Liver (tissue), 3 donors: Measurements from ENCODE around the gene C2CD2.

ENCODE experiments used
- EGR1 ChIP-seq, 2 donors: IDR thresholded peaks; 2 replicates each; pipeline ENCODE4 v1.6.1; 2016 to 2018; ENCODE audit warnings: antibody characterized with exemption in 2 of 2, low read depth in 2 of 2
- FOXA1 ChIP-seq: IDR thresholded peaks from 2 replicates; pipeline ENCODE4 v1.6.1; 2016; ENCODE audit warnings: antibody characterized with exemption
- FOXA2 ChIP-seq: IDR thresholded peaks from 2 replicates; pipeline ENCODE4 v1.6.1; 2016; ENCODE audit warnings: antibody characterized with exemption
- GABPA ChIP-seq, 2 donors: IDR thresholded peaks in 1 of 2; conservative IDR thresholded peaks in 1 of 2; 2 replicates each; pipeline ENCODE4 v1.6.1; 2016; ENCODE audit warnings: antibody characterized with exemption in 2 of 2, mild to moderate bottlenecking in 1 of 2, moderate library complexity in 1 of 2
- HNF4G ChIP-seq: IDR thresholded peaks from 2 replicates; pipeline ENCODE4 v1.6.1; 2016; ENCODE audit warnings: antibody characterized with exemption
- NR2F2 ChIP-seq: IDR thresholded peaks from 2 replicates; pipeline ENCODE4 v1.6.1; 2016; ENCODE audit warnings: antibody characterized with exemption
- RAD21 ChIP-seq, 2 donors: IDR thresholded peaks; 2 replicates each; pipeline ENCODE4 v1.6.1; 2016; ENCODE audit warnings: antibody characterized with exemption in 2 of 2, mild to moderate bottlenecking in 2 of 2
- SP1 ChIP-seq: IDR thresholded peaks from 2 replicates; pipeline ENCODE4 v1.6.1; 2018; ENCODE audit warnings: antibody characterized with exemption, mild to moderate bottlenecking
- TAF1 ChIP-seq: conservative IDR thresholded peaks from 2 replicates; pipeline ENCODE4 v1.6.1; 2016; ENCODE audit warnings: antibody characterized with exemption, mild to moderate bottlenecking
- TF ChIP-seq, protein P1 (sequence below): fragments of 150-350 bp; IDR thresholded peaks from 2 replicates; pipeline ENCODE4 v1.5.1; 2017; ENCODE audit warnings: improper control_type of control experiment, low read depth, low read length; ENCODE audit not compliant: missing input control
- TF ChIP-seq, protein P2 (sequence below): IDR thresholded peaks from 2 replicates; pipeline ENCODE4 v1.6.1; 2016; ENCODE audit warnings: antibody characterized with exemption
- TF ChIP-seq, protein P3 (sequence below): IDR thresholded peaks from 2 replicates; pipeline ENCODE4 v1.6.1; 2016; ENCODE audit warnings: antibody characterized with exemption
- TF ChIP-seq, protein P4 (sequence below): IDR thresholded peaks from 2 replicates; pipeline ENCODE4 v1.6.1; 2016; ENCODE audit warnings: antibody characterized with exemption, mild to moderate bottlenecking
- TF ChIP-seq, protein P5 (sequence below): IDR thresholded peaks from 2 replicates; pipeline ENCODE4 v1.6.1; 2016; ENCODE audit warnings: antibody characterized with exemption
- donor health status: healthy.
- donor health status: healthy.

DNA sequence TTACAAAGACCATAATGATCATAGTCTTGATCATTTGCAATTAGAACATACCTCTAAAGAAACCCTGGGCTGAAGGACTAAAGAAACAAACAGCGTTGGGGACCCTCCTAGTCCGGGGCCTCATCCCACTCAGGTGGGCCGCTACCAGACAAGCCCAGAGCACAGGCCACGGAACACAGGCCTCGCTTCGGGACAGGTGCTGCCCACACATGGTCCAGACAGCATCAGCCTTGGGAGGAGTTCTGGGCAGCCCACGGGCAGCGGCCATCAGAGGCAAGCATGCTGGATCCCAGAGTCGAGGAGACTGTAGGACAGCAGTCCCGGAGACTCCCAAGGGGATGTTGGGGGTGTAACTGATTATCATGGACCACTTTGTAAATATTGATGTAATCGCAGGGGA lies 4.9 kb downstream of the C2CD2 start:
- TF ChIP-seq, protein P1, sequence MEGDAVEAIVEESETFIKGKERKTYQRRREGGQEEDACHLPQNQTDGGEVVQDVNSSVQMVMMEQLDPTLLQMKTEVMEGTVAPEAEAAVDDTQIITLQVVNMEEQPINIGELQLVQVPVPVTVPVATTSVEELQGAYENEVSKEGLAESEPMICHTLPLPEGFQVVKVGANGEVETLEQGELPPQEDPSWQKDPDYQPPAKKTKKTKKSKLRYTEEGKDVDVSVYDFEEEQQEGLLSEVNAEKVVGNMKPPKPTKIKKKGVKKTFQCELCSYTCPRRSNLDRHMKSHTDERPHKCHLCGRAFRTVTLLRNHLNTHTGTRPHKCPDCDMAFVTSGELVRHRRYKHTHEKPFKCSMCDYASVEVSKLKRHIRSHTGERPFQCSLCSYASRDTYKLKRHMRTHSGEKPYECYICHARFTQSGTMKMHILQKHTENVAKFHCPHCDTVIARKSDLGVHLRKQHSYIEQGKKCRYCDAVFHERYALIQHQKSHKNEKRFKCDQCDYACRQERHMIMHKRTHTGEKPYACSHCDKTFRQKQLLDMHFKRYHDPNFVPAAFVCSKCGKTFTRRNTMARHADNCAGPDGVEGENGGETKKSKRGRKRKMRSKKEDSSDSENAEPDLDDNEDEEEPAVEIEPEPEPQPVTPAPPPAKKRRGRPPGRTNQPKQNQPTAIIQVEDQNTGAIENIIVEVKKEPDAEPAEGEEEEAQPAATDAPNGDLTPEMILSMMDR = no peak
- no peak for TF ChIP-seq TAF1
- TF ChIP-seq GABPA (IDR thresholded peaks at IDR 0.05 in 1 of 2, conservative IDR thresholded peaks at IDR 0.05 in 1 of 2) = no peak
- no peak for TF ChIP-seq EGR1 (IDR thresholded peaks at IDR 0.05; ENCODE audit: low read depth in 2 of 2)
- no peak for TF ChIP-seq RAD21 (IDR thresholded peaks at IDR 0.05)
- TF ChIP-seq, protein P2, sequence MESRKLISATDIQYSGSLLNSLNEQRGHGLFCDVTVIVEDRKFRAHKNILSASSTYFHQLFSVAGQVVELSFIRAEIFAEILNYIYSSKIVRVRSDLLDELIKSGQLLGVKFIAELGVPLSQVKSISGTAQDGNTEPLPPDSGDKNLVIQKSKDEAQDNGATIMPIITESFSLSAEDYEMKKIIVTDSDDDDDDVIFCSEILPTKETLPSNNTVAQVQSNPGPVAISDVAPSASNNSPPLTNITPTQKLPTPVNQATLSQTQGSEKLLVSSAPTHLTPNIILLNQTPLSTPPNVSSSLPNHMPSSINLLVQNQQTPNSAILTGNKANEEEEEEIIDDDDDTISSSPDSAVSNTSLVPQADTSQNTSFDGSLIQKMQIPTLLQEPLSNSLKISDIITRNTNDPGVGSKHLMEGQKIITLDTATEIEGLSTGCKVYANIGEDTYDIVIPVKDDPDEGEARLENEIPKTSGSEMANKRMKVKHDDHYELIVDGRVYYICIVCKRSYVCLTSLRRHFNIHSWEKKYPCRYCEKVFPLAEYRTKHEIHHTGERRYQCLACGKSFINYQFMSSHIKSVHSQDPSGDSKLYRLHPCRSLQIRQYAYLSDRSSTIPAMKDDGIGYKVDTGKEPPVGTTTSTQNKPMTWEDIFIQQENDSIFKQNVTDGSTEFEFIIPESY = no peak
- TF ChIP-seq, protein P3, sequence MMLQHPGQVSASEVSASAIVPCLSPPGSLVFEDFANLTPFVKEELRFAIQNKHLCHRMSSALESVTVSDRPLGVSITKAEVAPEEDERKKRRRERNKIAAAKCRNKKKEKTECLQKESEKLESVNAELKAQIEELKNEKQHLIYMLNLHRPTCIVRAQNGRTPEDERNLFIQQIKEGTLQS = no peak
- TF ChIP-seq, protein P4, sequence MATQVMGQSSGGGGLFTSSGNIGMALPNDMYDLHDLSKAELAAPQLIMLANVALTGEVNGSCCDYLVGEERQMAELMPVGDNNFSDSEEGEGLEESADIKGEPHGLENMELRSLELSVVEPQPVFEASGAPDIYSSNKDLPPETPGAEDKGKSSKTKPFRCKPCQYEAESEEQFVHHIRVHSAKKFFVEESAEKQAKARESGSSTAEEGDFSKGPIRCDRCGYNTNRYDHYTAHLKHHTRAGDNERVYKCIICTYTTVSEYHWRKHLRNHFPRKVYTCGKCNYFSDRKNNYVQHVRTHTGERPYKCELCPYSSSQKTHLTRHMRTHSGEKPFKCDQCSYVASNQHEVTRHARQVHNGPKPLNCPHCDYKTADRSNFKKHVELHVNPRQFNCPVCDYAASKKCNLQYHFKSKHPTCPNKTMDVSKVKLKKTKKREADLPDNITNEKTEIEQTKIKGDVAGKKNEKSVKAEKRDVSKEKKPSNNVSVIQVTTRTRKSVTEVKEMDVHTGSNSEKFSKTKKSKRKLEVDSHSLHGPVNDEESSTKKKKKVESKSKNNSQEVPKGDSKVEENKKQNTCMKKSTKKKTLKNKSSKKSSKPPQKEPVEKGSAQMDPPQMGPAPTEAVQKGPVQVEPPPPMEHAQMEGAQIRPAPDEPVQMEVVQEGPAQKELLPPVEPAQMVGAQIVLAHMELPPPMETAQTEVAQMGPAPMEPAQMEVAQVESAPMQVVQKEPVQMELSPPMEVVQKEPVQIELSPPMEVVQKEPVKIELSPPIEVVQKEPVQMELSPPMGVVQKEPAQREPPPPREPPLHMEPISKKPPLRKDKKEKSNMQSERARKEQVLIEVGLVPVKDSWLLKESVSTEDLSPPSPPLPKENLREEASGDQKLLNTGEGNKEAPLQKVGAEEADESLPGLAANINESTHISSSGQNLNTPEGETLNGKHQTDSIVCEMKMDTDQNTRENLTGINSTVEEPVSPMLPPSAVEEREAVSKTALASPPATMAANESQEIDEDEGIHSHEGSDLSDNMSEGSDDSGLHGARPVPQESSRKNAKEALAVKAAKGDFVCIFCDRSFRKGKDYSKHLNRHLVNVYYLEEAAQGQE = no peak
- no peak for TF ChIP-seq SP1
- TF ChIP-seq, protein P5, sequence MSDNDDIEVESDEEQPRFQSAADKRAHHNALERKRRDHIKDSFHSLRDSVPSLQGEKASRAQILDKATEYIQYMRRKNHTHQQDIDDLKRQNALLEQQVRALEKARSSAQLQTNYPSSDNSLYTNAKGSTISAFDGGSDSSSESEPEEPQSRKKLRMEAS = no peak
- TF ChIP-seq NR2F2 = no peak
- TF ChIP-seq HNF4G = no peak
- no peak for TF ChIP-seq FOXA1
- no peak for TF ChIP-seq FOXA2
